ENCODE measurements around the gene SLC10A7.

DNA sequence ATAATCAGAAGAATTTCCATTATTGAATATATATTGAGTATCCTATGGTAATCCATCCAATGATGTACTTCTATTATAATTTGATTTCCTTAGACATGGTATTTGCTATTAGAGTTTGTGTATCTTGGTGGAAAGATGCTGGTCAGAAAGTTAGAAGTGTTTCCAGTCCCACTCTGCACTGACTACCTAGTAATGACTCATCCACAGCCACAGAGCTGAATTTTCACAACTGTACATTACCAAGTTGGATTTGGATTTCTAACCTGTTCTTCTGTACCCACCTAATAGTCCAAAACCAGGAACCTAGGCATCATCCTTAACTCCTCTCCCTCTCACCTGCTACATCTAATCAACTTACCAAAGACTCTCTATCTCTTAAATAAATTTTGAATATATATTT, 162.0 kb downstream of the SLC10A7 start:
- TF ChIP-seq POLR2AphosphoS5 (IDR thresholded peaks at IDR 0.05; ENCODE audit: low read depth, low read length) (no peak), POLR2A (IDR thresholded peaks at IDR 0.05; ENCODE audit: low read depth, low read length) (no peak), TAF1 (IDR thresholded peaks at IDR 0.05; ENCODE audit: borderline replicate concordance, low read depth, low read length) (no peak)

Measured in GM12892 (cell line).